HL-60 (cell line): Measurements from ENCODE around the gene MYBPC2.

ENCODE experiments used
- DNase-seq, 2 experiments: peaks; one replicate each; pipeline ENCODE4 v3.0.0-alpha.2; 2010 to 2020; ENCODE audit warnings: low read depth in 1 of 2, low spot score in 1 of 2
- H3K27ac ChIP-seq: fragments of 250-450 bp; sonication (Bioruptor Pico); replicated peaks from 2 replicates; pipeline ENCODE4 v1.5.1; 2020; ENCODE audit warnings: mild to moderate bottlenecking, moderate library complexity
- H3K27me3 ChIP-seq: fragments of 250-450 bp; sonication (Bioruptor Pico); 2 replicates; pipeline ENCODE4 v1.5.1; 2021; ENCODE audit warnings: mild to moderate bottlenecking, moderate library complexity; ENCODE audit not compliant: insufficient read depth, poor library complexity, severe bottlenecking
- H3K4me3 ChIP-seq: replicated peaks from 2 replicates; pipeline ENCODE4 v1.5.1; 2011; ENCODE audit warnings: mild to moderate bottlenecking, control low read depth, low read length; ENCODE audit not compliant: insufficient read depth
- CTCF ChIP-seq: IDR thresholded peaks from one replicate; pipeline ENCODE4 v1.5.1; 2011; ENCODE audit warnings: low read length, control low read depth, inconsistent platforms; ENCODE audit not compliant: insufficient read depth
- GABPA ChIP-seq: IDR thresholded peaks from 2 replicates; pipeline ENCODE4 v1.6.1; 2012; ENCODE audit warnings: low read depth
- POLR2AphosphoS5 ChIP-seq: IDR thresholded peaks from 2 replicates; pipeline ENCODE4 v1.6.1; 2012; ENCODE audit warnings: low read depth
- REST ChIP-seq: IDR thresholded peaks from 2 replicates; pipeline ENCODE4 v1.6.1; 2012; ENCODE audit warnings: low read depth; ENCODE audit not compliant: insufficient replicate concordance
- SPI1 ChIP-seq: IDR thresholded peaks from 2 replicates; pipeline ENCODE4 v1.6.1; 2012; ENCODE audit warnings: low read depth, mild to moderate bottlenecking, borderline replicate concordance

MYBPC2 gene

GRCh38 chr19:50413531-50413930 lies 19.2 kb upstream of the MYBPC2 start:
- DNase-seq = no peak
- Histone ChIP-seq H3K27ac (no peak overlapping the region), H3K4me3 (no peak overlapping the region), H3K27me3 (no peaks in the 10 kb centered on the region)
- TF ChIP-seq SPI1 = no peak
- TF ChIP-seq GABPA = no peak
- TF ChIP-seq CTCF = no peak
- TF ChIP-seq REST = no peak
- TF ChIP-seq POLR2AphosphoS5 = no peak

GRCh38 chr19:50414864-50415660 lies 17.6 kb upstream of the MYBPC2 start:
- Histone ChIP-seq H3K4me3 (no peak overlapping the region), H3K27ac (peak overlapping the region; percentile 47), H3K27me3 (no peaks in the 10 kb centered on the region)
- TF ChIP-seq REST (no peak), CTCF (peak; percentile 86), POLR2AphosphoS5 (no peak; the same call in 1 of the 2 replicates)
- peak; percentile 66 to 78 for DNase-seq

GRCh38 chr19:50415661-50416033 lies 17.0 kb upstream of the MYBPC2 start:
- Histone ChIP-seq H3K4me3 (no peak overlapping the region), H3K27me3 (no peaks in the 10 kb centered on the region), H3K27ac (peak overlapping the region; percentile 14; the same call in 1 of the 2 replicates)
- DNase-seq = peak; percentile 73 to 81
- no peak for TF ChIP-seq GABPA
- no peak for TF ChIP-seq REST
- TF ChIP-seq CTCF = no peak
- TF ChIP-seq POLR2AphosphoS5 = no peak
- TF ChIP-seq SPI1 = peak; percentile 92
